IPS DF 6.9 (cell line): Measurements from ENCODE around the gene QPCTL.
A peak's percentile ranks its signal among the peaks of the same experiment; 100 is the strongest.

Experiments used
- DNase-seq: peaks from one replicate; pipeline ENCODE4 v3.0.0-alpha.2; 2013; ENCODE audit warnings: low read depth, low spot score
- H3K27ac ChIP-seq: one replicate; pipeline ENCODE4 v1.5.1; 2013; ENCODE audit warnings: low read length, control low read depth
- H3K27me3 ChIP-seq: 2 replicates; pipeline ENCODE4 v1.6.1; 2013; ENCODE audit warnings: mild to moderate bottlenecking, low read length; ENCODE audit not compliant: control insufficient read depth, insufficient read depth
- H3K36me3 ChIP-seq: 2 replicates; pipeline ENCODE4 v1.6.1; 2013; ENCODE audit warnings: low read length; ENCODE audit not compliant: control insufficient read depth, insufficient read depth
- H3K4me1 ChIP-seq: 2 replicates; pipeline ENCODE4 v1.6.1; 2013; ENCODE audit warnings: low read length; ENCODE audit not compliant: control insufficient read depth, insufficient read depth
- H3K4me3 ChIP-seq: 2 replicates; pipeline ENCODE4 v1.5.1; 2013; ENCODE audit warnings: mild to moderate bottlenecking, low read length
- H3K9me3 ChIP-seq: 2 replicates; pipeline ENCODE4 v1.6.1; 2013; ENCODE audit warnings: low read length, inconsistent platforms; ENCODE audit not compliant: control insufficient read depth, insufficient read depth
- WGBS: extraction: QIAGEN DNeasy Blood & Tissue Kit; methylation state at CpG from one replicate; pipeline ENCODE4 v1.1.7; 2013; ENCODE audit warnings: mixed read lengths, missing lambda C conversion rate; ENCODE audit not compliant: insufficient read length, insufficient coverage; 5-methylcytosine and 5-hydroxymethylcytosine counted together

Gene QPCTL

DNA sequence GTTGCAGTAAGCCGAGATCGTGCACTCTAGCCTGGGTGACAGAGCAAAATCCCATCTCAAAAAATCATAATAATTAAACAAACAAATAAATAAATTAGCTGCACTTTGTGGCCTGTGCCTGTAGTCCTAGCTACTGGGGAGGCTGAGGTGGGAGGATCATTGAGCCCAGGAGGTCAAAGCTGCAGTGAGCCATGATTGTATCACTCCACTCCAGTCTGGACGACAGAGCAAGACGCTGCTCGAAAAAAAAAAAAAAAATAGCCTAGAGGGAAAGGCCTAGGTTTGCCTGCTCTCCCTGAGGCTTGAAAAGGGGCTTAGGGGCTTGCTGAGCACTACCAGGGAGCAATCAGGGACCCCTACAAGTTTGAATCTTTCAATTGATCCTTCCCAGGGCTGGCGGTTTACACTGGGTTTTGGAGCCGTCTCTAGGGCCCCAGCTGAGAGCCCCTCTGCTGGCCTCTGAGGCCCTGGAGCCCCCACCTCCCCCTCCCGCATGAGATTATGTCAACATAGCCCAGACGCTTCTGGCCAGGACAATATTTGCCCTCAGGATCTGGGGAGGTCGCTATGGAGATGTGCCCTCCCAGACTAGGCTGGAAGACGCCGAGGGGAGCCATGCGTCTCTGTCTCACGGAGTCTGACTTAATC is 34.8 kb upstream of the QPCTL start:
- Histone ChIP-seq H3K27me3 (no peaks in the 10 kb centered on the region), H3K4me3 (no peak overlapping the region), H3K9me3 (no peaks in the 10 kb centered on the region), H3K36me3 (no peaks in the 10 kb centered on the region), H3K27ac (no peak overlapping the region), H3K4me1 (no peaks in the 10 kb centered on the region)
- DNase-seq, result no peak
- WGBS, result no CpG with 5 or more reads among the region's 14 CpGs

- Histone ChIP-seq H3K27me3 (no peaks in the 10 kb centered on the region), H3K27ac (no peak overlapping the region), H3K4me3 (no peak overlapping the region), H3K36me3 (no peaks in the 10 kb centered on the region), H3K4me1 (no peaks in the 10 kb centered on the region), H3K9me3 (no peaks in the 10 kb centered on the region)
- no CpG with 5 or more reads among the region's 6 CpGs for WGBS
- DNase-seq, result no peak
Measured at GRCh38 chr19:45659096-45659729, 33.3 kb upstream of the QPCTL start.

DNA sequence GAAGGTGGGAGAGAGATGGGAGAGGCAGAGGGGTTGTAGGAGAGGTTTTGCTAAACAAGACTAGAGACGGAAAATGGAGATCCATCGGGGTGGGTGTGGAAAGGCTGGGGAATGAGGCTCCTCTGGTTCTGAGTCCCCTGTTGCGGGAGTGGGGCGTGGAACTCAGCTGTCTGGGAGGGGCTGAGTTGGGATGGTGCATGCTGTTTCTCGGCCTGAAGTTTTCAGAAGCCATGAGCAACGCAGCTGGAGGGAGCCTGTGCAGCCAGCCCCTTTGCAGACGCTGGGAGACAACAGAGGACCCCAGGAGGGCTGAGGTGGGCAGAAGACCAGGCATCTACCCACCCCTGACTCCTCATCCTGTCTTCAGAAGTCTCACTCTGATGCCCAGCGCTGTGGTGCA is 31.8 kb upstream of the QPCTL start:
- no peaks in the 10 kb centered on the region for H3K9me3 ChIP-seq
- WGBS, result no CpG with 5 or more reads among the region's 8 CpGs
- no peak overlapping the region for H3K4me3 ChIP-seq
- no peak for DNase-seq
- H3K4me1 ChIP-seq, result no peaks in the 10 kb centered on the region
- H3K27me3 ChIP-seq, result no peaks in the 10 kb centered on the region
- no peaks in the 10 kb centered on the region for H3K36me3 ChIP-seq
- H3K27ac ChIP-seq, result no peak overlapping the region

DNA sequence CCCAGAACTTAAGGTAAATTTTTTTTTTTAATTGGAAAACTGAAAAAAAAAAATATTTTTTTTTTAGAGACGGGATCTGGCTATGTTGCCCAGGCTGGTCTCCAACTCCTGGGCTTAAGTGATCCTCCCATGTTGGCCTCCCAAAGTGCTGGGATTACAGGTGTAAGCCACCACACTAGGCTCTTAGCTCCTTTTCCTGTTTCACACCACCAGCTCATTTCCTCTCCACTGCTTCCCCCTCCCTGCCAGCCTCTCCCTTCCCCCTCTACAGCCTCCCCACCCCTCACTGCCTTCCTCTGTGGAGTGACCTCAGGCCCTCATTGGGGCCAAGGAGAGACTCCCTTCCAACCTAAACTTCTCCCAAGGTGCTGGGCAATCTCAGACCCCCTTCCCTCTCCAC is 28.7 kb upstream of the QPCTL start:
- DNase-seq, result no peak
- no peaks in the 10 kb centered on the region for H3K36me3 ChIP-seq
- H3K9me3 ChIP-seq, result no peaks in the 10 kb centered on the region
- H3K4me1 ChIP-seq, result peaks cover 2% of the 10 kb centered on the region; the same call in 1 of the 2 replicates
- H3K27ac ChIP-seq, result no peak overlapping the region
- peaks cover 7% of the 10 kb centered on the region; the same call in 1 of the 2 replicates for H3K27me3 ChIP-seq
- no CpG with 5 or more reads among the region's 1 CpG for WGBS
- no peak overlapping the region for H3K4me3 ChIP-seq

DNA sequence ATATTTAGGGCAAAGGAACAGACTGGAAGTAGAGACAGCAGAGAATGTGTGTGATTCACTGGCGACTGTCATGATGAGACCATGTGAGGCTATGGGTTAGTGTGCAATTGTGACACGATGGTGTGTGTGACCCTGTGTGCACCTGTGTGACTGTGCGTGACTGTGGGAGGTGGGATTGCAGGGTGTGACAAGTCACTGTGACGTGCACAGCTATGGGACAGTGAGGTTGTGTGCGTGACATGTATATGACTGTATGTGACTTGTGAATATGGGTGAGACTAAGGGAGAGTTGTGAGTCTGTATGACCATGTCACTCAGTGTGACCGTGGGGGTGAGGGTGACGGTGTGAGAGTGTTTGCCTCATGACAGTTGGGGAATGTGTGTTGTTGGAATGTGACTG is 27.9 kb upstream of the QPCTL start:
- Histone ChIP-seq H3K4me1 (peaks cover 2% of the 10 kb centered on the region; the same call in 1 of the 2 replicates), H3K27ac (no peak overlapping the region), H3K4me3 (no peak overlapping the region), H3K36me3 (no peaks in the 10 kb centered on the region), H3K9me3 (no peaks in the 10 kb centered on the region), H3K27me3 (peaks cover 8% of the 10 kb centered on the region; the same call in 1 of the 2 replicates)
- no peak for DNase-seq
- no CpG with 5 or more reads among the region's 7 CpGs for WGBS

- Histone ChIP-seq H3K4me1 (peaks cover 2% of the 10 kb centered on the region; the same call in 1 of the 2 replicates), H3K4me3 (peak within 1 kb of the TSS; percentile 17; the same call in 1 of the 2 replicates), H3K9me3 (no peaks in the 10 kb centered on the region), H3K27ac (no peak within 1 kb of the TSS), H3K36me3 (no peaks in the 10 kb centered on the region), H3K27me3 (peaks cover 8% of the 10 kb centered on the region; the same call in 1 of the 2 replicates)
- DNase-seq, result no peak
- WGBS, result no CpG with 5 or more reads among the region's 15 CpGs
Measured at GRCh38 chr19:45667620-45668341, 24.7 kb upstream of the QPCTL start, which contains the start of gene GIPR. Gene GIPR, plus strand, starts transcription at chr19:45668221. Its CDS starts 1,300 bp downstream, at chr19:45669521.

DNA sequence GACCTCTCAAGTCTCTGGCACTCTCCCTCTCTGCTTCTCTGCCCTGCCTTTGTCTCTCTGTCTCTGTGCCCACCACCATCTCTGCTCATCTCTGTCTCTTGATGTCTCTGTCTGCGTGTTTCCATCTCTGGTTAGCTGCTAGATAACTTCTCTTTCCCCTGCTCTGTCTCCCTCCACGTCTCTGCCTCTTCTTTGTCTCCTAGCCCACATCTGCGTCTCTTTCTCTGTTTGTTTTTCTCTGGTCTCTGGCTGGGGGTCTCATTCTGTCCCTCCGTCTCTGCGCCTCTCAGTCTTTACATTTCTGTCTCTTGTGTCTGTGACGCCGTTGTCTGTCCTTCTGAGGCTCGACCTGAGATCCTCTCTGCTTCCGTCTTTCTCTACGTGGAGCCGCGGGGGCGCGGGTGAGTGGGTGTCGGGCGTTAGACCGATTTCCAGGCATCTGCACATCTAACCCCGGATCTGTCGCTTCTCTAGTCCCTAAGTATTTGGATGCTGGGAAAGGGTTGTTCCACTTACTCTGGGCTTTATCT is 24.1 kb upstream of the QPCTL start:
- H3K9me3 ChIP-seq, result no peaks in the 10 kb centered on the region
- no CpG with 5 or more reads among the region's 19 CpGs for WGBS
- no peak for DNase-seq
- H3K27me3 ChIP-seq, result peaks cover 8% of the 10 kb centered on the region; the same call in 1 of the 2 replicates
- no peak overlapping the region for H3K27ac ChIP-seq
- no peaks in the 10 kb centered on the region for H3K36me3 ChIP-seq
- H3K4me3 ChIP-seq, result peak overlapping the region; percentile 17; the same call in 1 of the 2 replicates
- peaks cover 2% of the 10 kb centered on the region; the same call in 1 of the 2 replicates for H3K4me1 ChIP-seq

DNA sequence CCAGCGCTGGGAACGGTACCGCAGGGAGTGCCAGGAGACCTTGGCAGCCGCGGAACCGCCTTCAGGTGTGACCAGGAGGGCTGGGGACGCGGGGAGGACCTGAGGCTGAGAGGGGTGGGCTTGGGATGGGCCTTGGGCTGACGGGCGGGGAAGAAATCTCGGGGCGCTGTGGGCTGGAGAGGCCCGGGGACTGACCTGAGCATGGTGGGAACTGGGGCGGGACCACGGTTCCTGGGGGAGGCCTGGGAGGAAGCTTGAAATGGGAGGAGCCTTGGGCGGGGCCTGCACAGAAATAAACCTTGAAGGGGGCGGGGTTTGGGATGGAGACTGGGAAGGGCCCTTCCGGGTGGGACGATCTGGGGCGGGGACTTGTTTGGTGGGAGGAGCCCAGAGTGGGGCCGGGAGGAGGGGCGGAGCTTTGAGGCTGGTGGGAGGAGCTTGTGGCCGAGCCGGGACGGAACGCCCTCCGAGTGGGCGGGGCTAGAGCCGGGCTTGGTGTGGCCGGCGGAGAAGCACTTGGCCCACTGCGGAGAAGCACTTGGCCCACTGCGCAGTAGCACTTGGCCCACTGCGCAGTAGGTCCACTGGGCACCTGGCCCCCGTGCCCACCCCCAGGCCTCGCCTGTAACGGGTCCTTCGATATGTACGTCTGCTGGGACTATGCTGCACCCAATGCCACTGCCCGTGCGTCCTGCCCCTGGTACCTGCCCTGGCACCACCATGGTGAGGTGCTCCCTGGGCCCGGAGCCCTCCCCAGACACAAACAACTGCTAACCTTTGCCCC is 21.6 kb upstream of the QPCTL start:
- DNase-seq, result no peak
- H3K27ac ChIP-seq, result no peak overlapping the region
- H3K27me3 ChIP-seq, result peaks cover 8% of the 10 kb centered on the region; the same call in 1 of the 2 replicates
- no peaks in the 10 kb centered on the region for H3K36me3 ChIP-seq
- WGBS, result no CpG with 5 or more reads among the region's 42 CpGs
- H3K4me1 ChIP-seq, result peaks cover 4% of the 10 kb centered on the region; the same call in 1 of the 2 replicates
- H3K9me3 ChIP-seq, result no peaks in the 10 kb centered on the region
- peak overlapping the region; percentile 56; the same call in 1 of the 2 replicates for H3K4me3 ChIP-seq

DNA sequence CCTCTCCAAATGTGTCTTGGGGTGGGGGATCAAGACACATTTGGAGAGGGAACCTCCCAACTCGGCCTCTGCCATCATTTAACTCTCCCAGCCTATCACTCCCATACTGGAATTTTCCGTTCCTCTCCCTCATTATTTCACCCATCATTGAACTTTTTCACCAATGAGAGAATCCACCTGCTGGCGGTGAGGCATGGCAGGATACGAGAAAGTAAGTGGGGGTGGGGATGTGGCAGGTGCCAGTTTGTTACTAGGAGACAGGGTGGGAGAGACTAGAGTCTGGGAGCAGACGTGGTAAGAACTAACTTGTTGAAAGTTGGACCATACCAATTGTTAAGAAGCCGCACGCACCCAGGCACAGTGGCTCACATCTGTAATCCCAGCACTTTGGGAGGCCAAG is 17.5 kb upstream of the QPCTL start:
- WGBS, result no CpG with 5 or more reads among the region's 7 CpGs
- Histone ChIP-seq H3K36me3 (no peaks in the 10 kb centered on the region), H3K27ac (no peak overlapping the region), H3K4me3 (no peak overlapping the region), H3K4me1 (0 out of 2 replicates have a peak, but pooled peaks cover 2% of the 10 kb centered on the region), H3K9me3 (no peaks in the 10 kb centered on the region), H3K27me3 (no peaks in the 10 kb centered on the region)
- DNase-seq, result no peak
